Measurements from ENCODE around the gene CSNK2A1. TPM values are rescaled to one million over a fixed set of nuclear protein-coding genes. Genes with fewer than 3 reads are reported as not detected.

Gene CSNK2A1
- total and polyA plus RNA-seq, 3 donors from 2014 or later: 143 to 192 (median 172) TPM

- H3K27ac ChIP-seq: no peak overlapping the region
- DNase-seq: no peak
- no peaks in the 10 kb centered on the region for H3K36me3 ChIP-seq (ENCODE audit: low read depth, missing control alignments)
- 71 to 73% methylated on average over 12 to 21 of the region's 21 CpGs for WGBS, 2 donors
- no peaks in the 10 kb centered on the region for H3K9me3 ChIP-seq
- no peaks in the 10 kb centered on the region for H3K27me3 ChIP-seq
- H3K4me3 ChIP-seq: no peak overlapping the region
- TF ChIP-seq POLR2A (IDR thresholded peaks at IDR 0.05) (no peak), CTCF (IDR thresholded peaks at IDR 0.05) (no peak)
- no peaks in the 10 kb centered on the region for H3K4me1 ChIP-seq
- intact Hi-C loops (cut with DNase I; ENCODE audit: low total_unique reads): no loop called here
Observed at GRCh38 chr20:430091-430999, 113.2 kb downstream of the CSNK2A1 start.

DNA sequence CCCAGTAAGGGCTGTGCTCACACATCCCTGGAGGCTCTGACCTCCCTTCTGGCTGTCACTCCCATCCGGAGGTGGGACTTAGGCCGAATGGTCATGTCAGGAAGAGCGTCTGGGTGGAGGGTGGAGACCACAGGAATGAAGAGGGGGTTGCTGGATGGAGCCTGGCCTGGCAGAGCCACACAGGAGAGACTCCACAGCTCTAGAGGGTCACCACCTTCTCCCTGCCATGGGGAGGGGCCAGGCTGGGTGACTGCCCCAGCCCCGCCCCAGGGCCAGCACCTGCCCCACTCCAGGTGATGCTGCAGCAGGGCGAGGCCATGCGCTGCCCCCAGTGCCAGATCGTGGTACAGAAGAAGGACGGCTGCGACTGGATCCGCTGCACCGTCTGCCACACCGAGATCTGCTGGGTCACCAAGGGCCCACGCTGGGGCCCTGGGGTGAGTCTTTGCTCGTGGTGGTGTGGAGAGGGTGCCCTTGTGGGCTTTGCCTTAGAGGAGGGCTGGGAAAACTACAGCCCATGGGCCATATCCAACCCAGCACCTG is 114.9 kb downstream of the CSNK2A1 start:
- no peak for TF ChIP-seq CTCF (IDR thresholded peaks at IDR 0.05)
- no peak for TF ChIP-seq POLR2A (IDR thresholded peaks at IDR 0.05)
- intact Hi-C loops (cut with DNase I; ENCODE audit: low total_unique reads): no loop called here
- Histone ChIP-seq H3K4me1 (no peaks in the 10 kb centered on the region), H3K9me3 (no peaks in the 10 kb centered on the region), H3K27ac (no peak overlapping the region), H3K27me3 (no peaks in the 10 kb centered on the region), H3K4me3 (no peak overlapping the region), H3K36me3 (ENCODE audit: low read depth, missing control alignments) (no peaks in the 10 kb centered on the region)
- no peak for DNase-seq
- 86 to 91% methylated on average over 4 to 14 of the region's 14 CpGs for WGBS, 2 donors

DNA sequence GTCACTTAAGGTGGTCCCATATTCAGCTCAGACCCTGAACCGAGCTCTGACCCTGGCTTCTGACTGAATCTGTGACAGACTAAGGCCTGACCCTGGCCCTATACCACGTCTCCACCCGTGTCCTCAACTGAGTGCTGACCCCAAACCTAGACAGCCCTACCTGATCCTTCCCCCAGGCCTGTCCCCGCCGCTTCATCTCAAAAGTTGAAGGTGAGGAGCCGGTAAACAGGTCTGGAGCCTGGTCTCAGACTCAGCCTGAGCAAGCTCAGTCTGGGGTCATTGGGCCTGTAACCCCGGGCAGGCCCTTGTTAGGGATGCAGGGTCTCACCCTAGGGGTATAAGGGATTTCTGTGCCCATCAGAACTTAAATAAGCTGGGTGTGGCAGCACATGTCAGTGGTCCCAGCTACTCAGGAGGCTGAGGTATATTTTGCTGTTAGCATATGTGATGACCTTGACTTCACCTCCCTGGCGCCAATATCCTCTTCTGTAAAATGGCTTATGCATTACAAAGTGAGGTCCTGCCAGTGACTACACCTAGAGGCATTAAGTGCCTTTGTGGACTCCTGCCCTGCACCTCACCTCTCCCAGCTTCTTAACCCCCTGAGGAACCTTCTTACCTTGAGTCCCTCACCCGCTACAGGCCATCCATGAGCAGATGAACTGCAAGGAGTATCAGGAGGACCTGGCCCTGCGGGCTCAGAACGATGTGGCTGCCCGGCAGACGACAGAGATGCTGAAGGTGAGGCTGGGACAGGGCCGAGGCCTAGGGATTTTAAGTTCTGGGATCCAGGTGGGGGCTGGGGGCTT is 115.5 kb downstream of the CSNK2A1 start:
- intact Hi-C loops (cut with DNase I; ENCODE audit: low total_unique reads): no loop called here
- no peak for TF ChIP-seq CTCF (IDR thresholded peaks at IDR 0.05)
- no peak for TF ChIP-seq POLR2A (IDR thresholded peaks at IDR 0.05)
- WGBS, 2 donors: 86 to 90% methylated on average over 11 to 14 of the region's 14 CpGs

GRCh38 chr20:427401-427800 is 116.2 kb downstream of the CSNK2A1 start:
- no peak overlapping the region for H3K27ac ChIP-seq
- no peak for TF ChIP-seq CTCF (IDR thresholded peaks at IDR 0.05)
- no peak for TF ChIP-seq POLR2A (IDR thresholded peaks at IDR 0.05)
- WGBS, 2 donors: 89 to 93% methylated on average over 2 to 4 of the region's 4 CpGs
- no peaks in the 10 kb centered on the region for H3K4me1 ChIP-seq
- H3K36me3 ChIP-seq (ENCODE audit: low read depth, missing control alignments): no peaks in the 10 kb centered on the region
- intact Hi-C loops (cut with DNase I; ENCODE audit: low total_unique reads): no loop called here
- DNase-seq: no peak
- no peak overlapping the region for H3K4me3 ChIP-seq
- H3K9me3 ChIP-seq: no peaks in the 10 kb centered on the region
- H3K27me3 ChIP-seq: no peaks in the 10 kb centered on the region

More for the DNA sequence above, 115.5 kb downstream of the CSNK2A1 start:
- no peaks in the 10 kb centered on the region for H3K27me3 ChIP-seq
- H3K9me3 ChIP-seq: no peaks in the 10 kb centered on the region
- no peak overlapping the region for H3K4me3 ChIP-seq
- no peak overlapping the region for H3K27ac ChIP-seq
- DNase-seq: no peak
- H3K36me3 ChIP-seq (ENCODE audit: low read depth, missing control alignments): no peaks in the 10 kb centered on the region
- no peaks in the 10 kb centered on the region for H3K4me1 ChIP-seq

Data from testis (tissue), 3 donors.